Neural cell (in vitro differentiated cells): ENCODE measurements around the gene TMPRSS11A.

ENCODE experiments used
- EZH2 ChIP-seq: fragments of 200-600, 300-800 bp; shearing (Covaris generic), sonication (generic); IDR thresholded peaks from 2 replicates; pipeline ENCODE4 v1.6.1; 2014; ENCODE audit warnings: antibody characterized with exemption, low read length, borderline replicate concordance, mild to moderate bottlenecking; ENCODE audit not compliant: insufficient read depth, poor library complexity, severe bottlenecking
- POLR2AphosphoS5 ChIP-seq: IDR thresholded peaks from 2 replicates; pipeline ENCODE4 v1.6.1; 2012

- TF ChIP-seq EZH2 (no peak), POLR2AphosphoS5 (no peak)
These were observed 20.0 kb upstream of the TMPRSS11A start for GRCh38 chr4:67983333-67983732.
